ENCODE results near the gene WAPL. TPM values are rescaled to one million over a fixed set of nuclear protein-coding genes. Genes with fewer than 3 reads are reported as not detected.
"Not testable (repeated sequence)": the region's sequence is repeated elsewhere in the genome, so short reads cannot be mapped to it uniquely, and the experiment has no call there.

WAPL gene
- total RNA-seq, 6 experiments from 2014 or later, result 13.4 to 21.3 (median 18.8) TPM

DNA sequence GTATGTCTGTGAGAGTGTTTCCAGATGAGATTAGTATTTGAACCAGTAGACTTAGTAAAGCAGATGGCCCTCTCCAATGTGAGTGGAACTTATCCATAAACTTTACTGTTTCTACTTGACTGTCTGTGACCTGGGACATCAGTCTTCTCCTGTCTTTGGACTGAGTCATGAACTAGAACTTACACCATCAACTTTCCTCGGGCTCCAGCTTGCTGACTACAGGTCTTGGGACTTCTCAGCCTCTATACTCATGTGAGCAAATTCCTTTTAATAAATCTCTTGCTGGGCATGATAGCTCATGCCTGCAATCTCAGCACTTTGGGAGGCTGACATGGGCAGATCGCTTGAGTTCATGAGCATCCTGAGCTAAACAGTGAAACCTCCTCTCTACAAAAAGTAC, 25.7 kb upstream of the WAPL start:
- WGBS (ENCODE audit: insufficient coverage, low coverage, low lambda C conversion rate, missing lambda C conversion rate), result 70% methylated on average over 2 of the region's 2 CpGs
- H3K4me1 ChIP-seq, result no peaks in the 10 kb centered on the region
- no peaks in the 10 kb centered on the region for H3K9me3 ChIP-seq
- no peak overlapping the region for H3K4me3 ChIP-seq
- no peaks in the 10 kb centered on the region for H3K27me3 ChIP-seq
- ATAC-seq, result no peak
- no peaks in the 10 kb centered on the region for H3K36me3 ChIP-seq
- DNase-seq, result no peak
- no peak overlapping the region for H3K27ac ChIP-seq
- TF ChIP-seq POLR2A (IDR thresholded peaks at IDR 0.05), result no peak
- TF ChIP-seq, protein P1, sequence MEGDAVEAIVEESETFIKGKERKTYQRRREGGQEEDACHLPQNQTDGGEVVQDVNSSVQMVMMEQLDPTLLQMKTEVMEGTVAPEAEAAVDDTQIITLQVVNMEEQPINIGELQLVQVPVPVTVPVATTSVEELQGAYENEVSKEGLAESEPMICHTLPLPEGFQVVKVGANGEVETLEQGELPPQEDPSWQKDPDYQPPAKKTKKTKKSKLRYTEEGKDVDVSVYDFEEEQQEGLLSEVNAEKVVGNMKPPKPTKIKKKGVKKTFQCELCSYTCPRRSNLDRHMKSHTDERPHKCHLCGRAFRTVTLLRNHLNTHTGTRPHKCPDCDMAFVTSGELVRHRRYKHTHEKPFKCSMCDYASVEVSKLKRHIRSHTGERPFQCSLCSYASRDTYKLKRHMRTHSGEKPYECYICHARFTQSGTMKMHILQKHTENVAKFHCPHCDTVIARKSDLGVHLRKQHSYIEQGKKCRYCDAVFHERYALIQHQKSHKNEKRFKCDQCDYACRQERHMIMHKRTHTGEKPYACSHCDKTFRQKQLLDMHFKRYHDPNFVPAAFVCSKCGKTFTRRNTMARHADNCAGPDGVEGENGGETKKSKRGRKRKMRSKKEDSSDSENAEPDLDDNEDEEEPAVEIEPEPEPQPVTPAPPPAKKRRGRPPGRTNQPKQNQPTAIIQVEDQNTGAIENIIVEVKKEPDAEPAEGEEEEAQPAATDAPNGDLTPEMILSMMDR (IDR thresholded peaks at IDR 0.05), result no peak
- intact Hi-C loops (cut with DNase I), result no loop called here

DNA sequence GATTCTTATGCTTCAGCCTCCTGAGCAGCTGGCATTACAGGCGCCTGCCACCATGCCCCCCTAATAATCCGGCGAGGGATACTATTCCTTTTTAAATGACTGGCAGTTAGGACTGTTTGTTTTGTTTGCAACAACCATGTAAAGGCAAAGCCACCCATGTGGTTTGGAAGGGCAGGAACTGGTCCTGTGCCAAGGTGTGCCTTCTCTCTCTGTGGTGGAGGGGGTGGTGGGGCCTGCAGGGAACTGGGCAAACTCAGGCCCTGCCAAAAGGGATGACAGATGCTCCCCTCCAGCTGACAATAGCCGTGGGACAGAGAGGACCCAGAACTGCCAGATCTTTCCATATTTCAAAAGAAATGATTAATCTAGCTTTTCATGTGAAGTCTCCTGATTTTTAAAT, 23.5 kb upstream of the WAPL start:
- no peak for ATAC-seq
- TF ChIP-seq, protein P1 (IDR thresholded peaks at IDR 0.05), result no peak
- TF ChIP-seq POLR2A (IDR thresholded peaks at IDR 0.05), result no peak
- Histone ChIP-seq H3K4me3 (no peak overlapping the region), H3K9me3 (no peaks in the 10 kb centered on the region), H3K36me3 (no peaks in the 10 kb centered on the region), H3K27ac (no peak overlapping the region), H3K4me1 (no peaks in the 10 kb centered on the region), H3K27me3 (no peaks in the 10 kb centered on the region)
- intact Hi-C loops (cut with DNase I), result no loop called here
- 45% methylated on average over 4 of the region's 4 CpGs for WGBS (ENCODE audit: insufficient coverage, low coverage, low lambda C conversion rate, missing lambda C conversion rate)
- no peak for DNase-seq

DNA sequence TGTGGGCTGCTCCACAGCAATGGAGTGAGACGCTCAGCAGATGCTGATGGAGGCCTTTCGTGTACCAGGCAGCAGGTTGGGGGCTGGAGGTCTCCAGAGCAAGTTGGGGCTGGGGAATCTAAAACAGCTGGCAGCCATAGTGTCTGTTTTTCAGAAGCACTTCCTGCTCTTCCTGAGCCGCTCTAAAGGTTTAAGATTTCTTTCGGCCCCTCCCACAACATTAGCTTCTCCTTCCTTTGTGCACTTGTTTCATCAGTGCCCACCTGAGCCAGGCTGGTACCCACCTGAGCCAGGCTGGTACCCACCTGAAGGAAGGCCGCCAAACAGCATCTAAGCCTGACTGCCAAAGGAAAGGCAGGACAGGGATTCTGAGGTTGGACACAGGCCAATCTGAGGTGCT, 18.4 kb upstream of the WAPL start:
- Histone ChIP-seq H3K27me3 (no peaks in the 10 kb centered on the region), H3K4me1 (peaks cover 0 to 6% (median 0%) of the 10 kb centered on the region in 4 donors), H3K4me3 (no peak overlapping the region), H3K27ac (no peak overlapping the region), H3K36me3 (no peaks in the 10 kb centered on the region), H3K9me3 (no peaks in the 10 kb centered on the region)
- no peak for TF ChIP-seq POLR2A (IDR thresholded peaks at IDR 0.05)
- TF ChIP-seq, protein P1 (IDR thresholded peaks at IDR 0.05), result no peak
- intact Hi-C loops (cut with DNase I), result no loop called here
- no peak for ATAC-seq
- 60% methylated on average over 1 of the region's 5 CpGs for WGBS (ENCODE audit: insufficient coverage, low coverage, low lambda C conversion rate, missing lambda C conversion rate)
- no peak for DNase-seq

DNA sequence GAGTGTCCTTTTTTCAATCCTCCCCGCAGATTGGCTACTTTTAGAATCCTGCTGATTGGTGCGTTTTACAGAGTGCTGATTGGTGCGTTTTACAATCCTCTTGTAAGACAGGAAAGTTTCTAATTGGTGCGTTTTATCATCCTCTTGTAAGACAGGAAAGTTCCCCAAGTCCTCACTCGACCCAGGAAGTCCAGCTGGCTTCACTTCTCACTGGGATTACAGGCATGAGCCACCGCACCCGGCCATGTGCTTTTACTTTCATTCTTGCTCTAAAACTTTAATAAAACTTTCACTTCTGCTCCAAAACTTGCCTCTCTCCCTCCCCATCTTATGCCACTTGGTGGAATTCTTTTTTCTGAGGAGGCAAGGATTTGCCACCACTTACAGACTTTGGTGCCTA, 17.0 kb upstream of the WAPL start:
- H3K4me3 ChIP-seq, result no peak overlapping the region
- WGBS (ENCODE audit: insufficient coverage, low coverage, low lambda C conversion rate, missing lambda C conversion rate), result 60% methylated on average over 7 of the region's 7 CpGs
- no peaks in the 10 kb centered on the region for H3K36me3 ChIP-seq
- ATAC-seq, result no peak
- peaks cover 0 to 8% (median 0%) of the 10 kb centered on the region in 4 donors for H3K4me1 ChIP-seq
- intact Hi-C loops (cut with DNase I), result loop anchor here in 1 of 2 donors (10.0 kb wide), 1 partner anchor 144 kb away; no protein-coding TSS in a partner anchor
- H3K27me3 ChIP-seq, result no peaks in the 10 kb centered on the region
- no peak for DNase-seq
- H3K27ac ChIP-seq, result no peak overlapping the region
- H3K9me3 ChIP-seq, result no peaks in the 10 kb centered on the region
- TF ChIP-seq, protein P1 (IDR thresholded peaks at IDR 0.05), result no peak
- TF ChIP-seq POLR2A (IDR thresholded peaks at IDR 0.05), result no peak

DNA sequence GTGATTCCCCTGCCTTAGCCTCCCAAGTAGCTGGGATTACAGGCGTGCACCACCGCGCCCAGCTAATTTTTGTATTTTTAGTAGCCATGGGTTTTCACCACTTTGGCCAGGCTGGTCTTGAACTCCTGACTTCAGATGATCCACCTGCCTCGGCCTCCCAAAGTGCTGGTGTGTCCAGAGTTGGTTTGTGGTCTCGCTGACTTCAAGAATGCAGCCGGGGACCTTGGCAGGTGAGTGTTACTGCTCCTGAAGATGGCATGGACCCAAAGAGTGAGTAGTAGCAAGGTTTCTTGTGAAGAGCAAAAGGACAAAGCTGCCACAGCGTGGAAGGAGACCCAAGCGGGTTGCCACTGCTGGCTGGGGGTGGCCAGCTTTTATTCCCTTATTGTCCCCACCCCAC, 16.4 kb upstream of the WAPL start:
- not testable (repeated sequence) for ATAC-seq, H3K36me3 ChIP-seq, H3K4me3 ChIP-seq, H3K27ac ChIP-seq, H3K27me3 ChIP-seq, H3K9me3 ChIP-seq, DNase-seq, H3K4me1 ChIP-seq
- 95% methylated on average over 6 of the region's 8 CpGs for WGBS (ENCODE audit: insufficient coverage, low coverage, low lambda C conversion rate, missing lambda C conversion rate)
- intact Hi-C loops (cut with DNase I), result loop anchor here in 1 of 2 donors (10.0 kb wide), 1 partner anchor 143 kb away; no protein-coding TSS in a partner anchor

Data from right lobe of liver (tissue), 6 donors.